Measurements from ENCODE around the gene SLC15A3. TPM values are rescaled to one million over a fixed set of nuclear protein-coding genes. Genes with fewer than 3 reads are reported as not detected.

SLC15A3 gene
- total RNA-seq: 11.6 TPM
- long read RNA-seq, full-length matches to known transcripts: 3 of 5 reads
- long read RNA-seq, partial matches to known transcripts: 1 of 5 reads
- long read RNA-seq, other reads (novel, unspliced or antisense): 1 of 5 reads

GRCh38 chr11:60951904-60952741 lies at the start of gene SLC15A3:
Gene SLC15A3, minus strand, starts transcription at chr11:60952176. Its CDS starts 625 bp downstream, at chr11:60951551.
- intact Hi-C loops (cut with DNase I): no loop called here
- peak; percentile 94 for DNase-seq (ENCODE audit: low spot score)

GRCh38 chr11:61000426-61000825 lies 48.5 kb upstream of the SLC15A3 start:
- no peak for DNase-seq (ENCODE audit: low spot score)
- intact Hi-C loops (cut with DNase I): no loop called here

GRCh38 chr11:60996381-60997138 lies 44.6 kb upstream of the SLC15A3 start:
- intact Hi-C loops (cut with DNase I): no loop called here
- DNase-seq (ENCODE audit: low spot score): peak; percentile 22

- intact Hi-C loops (cut with DNase I): no loop called here
- DNase-seq (ENCODE audit: low spot score): no peak
Measured at GRCh38 chr11:60995798-60996197, 43.8 kb upstream of the SLC15A3 start.

- intact Hi-C loops (cut with DNase I): no loop called here
- peak; percentile 43 for DNase-seq (ENCODE audit: low spot score)
Measured at GRCh38 chr11:60994541-60995080, 42.6 kb upstream of the SLC15A3 start.

- intact Hi-C loops (cut with DNase I): no loop called here
- peak; percentile 9 for DNase-seq (ENCODE audit: low spot score)
Measured at GRCh38 chr11:60993615-60994014, 41.6 kb upstream of the SLC15A3 start.

GRCh38 chr11:60992842-60993409 lies 41.0 kb upstream of the SLC15A3 start:
- no peak for DNase-seq (ENCODE audit: low spot score)
- intact Hi-C loops (cut with DNase I): no loop called here

- intact Hi-C loops (cut with DNase I): no loop called here
- peak; percentile 19 for DNase-seq (ENCODE audit: low spot score)
Measured at GRCh38 chr11:60991457-60991856, 39.5 kb upstream of the SLC15A3 start.

- peak; percentile 27 for DNase-seq (ENCODE audit: low spot score)
- intact Hi-C loops (cut with DNase I): no loop called here
Measured at GRCh38 chr11:60989093-60989650, 37.2 kb upstream of the SLC15A3 start.

GRCh38 chr11:60988658-60989057 lies 36.7 kb upstream of the SLC15A3 start:
- intact Hi-C loops (cut with DNase I): no loop called here
- DNase-seq (ENCODE audit: low spot score): peak; percentile 29

GRCh38 chr11:60987577-60988277 lies 35.8 kb upstream of the SLC15A3 start:
- intact Hi-C loops (cut with DNase I): no loop called here

GRCh38 chr11:60985991-60986915 lies 34.3 kb upstream of the SLC15A3 start:
- DNase-seq (ENCODE audit: low spot score): peak; percentile 59
- intact Hi-C loops (cut with DNase I): no loop called here

More at GRCh38 chr11:60987577-60988277, 35.8 kb upstream of the SLC15A3 start:
- peak; percentile 51 for DNase-seq (ENCODE audit: low spot score)

- peak; percentile 44 for DNase-seq (ENCODE audit: low spot score)
- intact Hi-C loops (cut with DNase I): no loop called here
Measured at GRCh38 chr11:60985501-60985900, 33.5 kb upstream of the SLC15A3 start.

GRCh38 chr11:60984636-60985035 lies 32.7 kb upstream of the SLC15A3 start:
- no peak for DNase-seq (ENCODE audit: low spot score)
- intact Hi-C loops (cut with DNase I): no loop called here

GRCh38 chr11:60984149-60984548 lies 32.2 kb upstream of the SLC15A3 start:
- intact Hi-C loops (cut with DNase I): no loop called here
- no peak for DNase-seq (ENCODE audit: low spot score)

- intact Hi-C loops (cut with DNase I): no loop called here
- DNase-seq (ENCODE audit: low spot score): peak; percentile 41
Measured at GRCh38 chr11:60982184-60982583, 30.2 kb upstream of the SLC15A3 start.

GRCh38 chr11:60981515-60981914 lies 29.5 kb upstream of the SLC15A3 start:
- DNase-seq (ENCODE audit: low spot score): peak; percentile 22
- intact Hi-C loops (cut with DNase I): no loop called here
